ENCODE measurements around the gene RCN1.
"Not testable (repeated sequence)": the region's sequence is repeated elsewhere in the genome, so short reads cannot be mapped to it uniquely, and the experiment has no call there.

Gene RCN1

DNA sequence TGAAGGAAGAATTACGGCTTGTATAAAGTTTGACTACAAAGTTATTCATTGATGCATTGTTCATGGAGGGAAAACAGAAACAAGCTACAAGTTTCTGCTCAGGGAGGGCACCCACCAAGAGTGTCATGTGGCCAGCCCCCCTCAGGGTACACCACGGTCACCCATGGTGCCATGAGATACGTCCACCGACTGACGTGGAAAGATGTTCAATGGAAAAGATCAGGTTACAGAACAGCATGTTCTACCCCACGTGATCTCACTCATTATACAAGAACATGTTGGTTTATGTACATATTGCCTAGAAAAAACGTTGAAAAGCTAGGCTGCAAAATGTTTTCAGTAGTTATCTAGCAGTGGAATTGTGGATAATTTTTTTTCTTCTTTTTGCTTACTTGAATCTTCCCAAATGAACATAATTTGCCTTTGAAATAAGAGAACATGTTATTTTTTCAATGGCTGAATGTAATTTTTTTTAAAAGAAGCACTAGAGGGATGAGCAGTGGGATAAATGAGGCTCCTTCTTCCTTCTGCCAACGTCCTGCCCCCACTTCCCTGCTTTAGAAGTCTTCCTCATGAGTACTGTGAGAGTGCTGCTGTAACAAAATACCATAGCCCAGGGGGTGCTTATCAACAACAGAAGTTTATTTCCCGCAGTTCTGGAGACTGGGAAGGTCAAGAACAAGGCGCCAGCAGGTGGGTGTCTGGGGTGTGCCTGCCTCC is 22.5 kb downstream of the RCN1 start:
- no peak for DNase-seq (ENCODE audit: low read depth in 2 of 2)

DNA sequence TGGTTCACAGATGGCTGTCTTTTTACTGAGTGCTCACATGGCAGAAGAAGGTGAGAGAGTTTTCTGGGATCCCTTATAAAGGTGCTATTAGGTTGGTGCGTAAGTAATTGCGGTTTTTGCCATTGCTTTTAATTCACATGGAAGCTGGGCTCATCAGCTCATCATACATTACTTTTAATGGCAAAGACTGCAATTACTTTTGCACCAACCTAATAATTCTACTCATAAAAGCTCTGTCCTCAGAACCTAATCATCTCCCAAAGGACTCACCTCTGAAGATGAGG is 23.0 kb downstream of the RCN1 start:
- no peak for DNase-seq (ENCODE audit: low read depth in 2 of 2)

- DNase-seq (ENCODE audit: low read depth in 2 of 2), result no peak
These were observed 24.6 kb downstream of the RCN1 start for GRCh38 chr11:32115446-32115845.

GRCh38 chr11:32116668-32117067 is 25.8 kb downstream of the RCN1 start:
- no peak for DNase-seq (ENCODE audit: low read depth in 2 of 2)

- no peak for DNase-seq (ENCODE audit: low read depth in 2 of 2)
These were observed 27.4 kb downstream of the RCN1 start for GRCh38 chr11:32118025-32118974.

DNA sequence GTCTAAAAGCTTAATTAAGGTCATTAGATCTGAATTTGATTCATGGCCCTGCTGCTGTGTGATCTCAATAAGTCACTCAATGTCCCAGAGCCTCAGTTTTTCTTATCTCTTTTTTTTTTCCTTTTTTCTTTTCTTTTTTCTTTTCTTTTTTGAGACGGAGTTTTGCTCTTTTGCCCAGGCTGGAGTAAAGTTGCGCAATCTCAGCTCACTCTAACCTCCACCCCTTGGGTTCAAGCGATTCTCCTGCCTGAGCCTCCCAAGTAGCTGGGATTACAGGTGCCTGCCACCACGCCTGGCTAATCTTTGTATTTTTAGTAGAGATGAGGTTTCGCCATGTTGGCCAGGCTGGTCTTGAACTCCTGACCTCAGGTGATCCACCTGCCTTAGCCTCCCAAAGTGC is 28.3 kb downstream of the RCN1 start:
- not testable (repeated sequence) for DNase-seq (ENCODE audit: low read depth in 2 of 2)

GRCh38 chr11:32121012-32121411 is 30.1 kb downstream of the RCN1 start:
- DNase-seq (ENCODE audit: low read depth in 2 of 2), result no peak

- DNase-seq (ENCODE audit: low read depth in 2 of 2), result no peak
These were observed 31.3 kb downstream of the RCN1 start for GRCh38 chr11:32122200-32122599.

DNA sequence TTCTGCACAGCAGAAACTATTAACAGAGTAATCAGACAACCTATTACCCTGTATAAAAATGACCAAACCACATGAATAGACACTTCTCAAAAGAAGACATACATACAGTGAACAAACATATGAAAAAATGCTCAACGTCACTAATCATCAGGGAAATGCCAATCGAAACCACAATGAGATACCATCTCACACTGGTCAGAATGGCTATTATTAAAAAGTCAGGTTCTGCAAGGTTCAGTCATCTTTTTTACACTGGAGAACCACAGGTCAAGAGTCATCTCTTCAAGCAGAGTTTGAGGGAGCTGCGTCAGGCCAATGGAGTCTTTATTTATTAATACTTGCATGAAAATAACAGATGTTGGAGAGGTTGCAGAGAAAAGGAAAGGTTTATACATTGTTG is 40.4 kb downstream of the RCN1 start:
- DNase-seq (ENCODE audit: low read depth in 2 of 2), result no peak

DNA sequence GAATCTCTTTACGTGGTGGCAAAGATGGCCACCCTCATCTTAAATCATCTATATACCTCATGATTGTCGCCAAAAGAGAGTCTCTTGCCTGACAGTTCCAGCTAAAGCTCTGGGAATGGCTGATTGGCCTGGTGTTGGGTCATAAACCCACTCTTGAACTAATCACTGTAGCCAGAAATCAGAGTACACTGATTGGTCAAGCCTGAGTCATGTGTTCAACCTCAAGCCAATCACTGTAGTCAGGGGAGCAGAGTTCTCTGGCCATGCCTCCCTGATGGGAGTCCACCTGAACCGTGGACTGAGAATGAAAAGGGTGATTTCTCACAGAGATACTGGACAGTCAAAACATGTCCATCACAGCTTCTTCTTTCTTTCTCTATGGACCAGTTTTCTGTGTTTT is 45.8 kb downstream of the RCN1 start:
- DNase-seq (ENCODE audit: low read depth in 2 of 2), result no peak

GRCh38 chr11:32137263-32137662 is 46.4 kb downstream of the RCN1 start:
- DNase-seq (ENCODE audit: low read depth in 2 of 2), result no peak

DNA sequence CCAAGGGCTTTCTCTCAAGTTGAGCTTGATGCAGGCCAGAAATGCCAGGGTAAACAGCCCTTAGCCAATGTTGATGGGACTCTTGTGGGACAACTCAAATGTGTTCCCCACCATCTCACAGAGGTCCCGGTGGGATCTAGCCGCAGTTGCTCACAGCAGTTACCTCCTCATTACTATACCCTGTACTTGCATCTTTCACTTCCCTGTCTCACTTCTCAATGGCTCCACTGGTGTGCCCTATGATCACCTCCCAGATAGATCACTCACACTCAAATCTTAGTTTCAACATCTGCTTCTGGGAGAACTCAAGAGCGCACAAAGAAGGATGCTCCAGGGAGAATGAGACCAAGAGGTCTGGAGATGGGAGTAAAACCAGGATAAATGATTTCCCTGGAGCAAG is 47.0 kb downstream of the RCN1 start:
- DNase-seq (ENCODE audit: low read depth in 2 of 2), result no peak

- no peak for DNase-seq (ENCODE audit: low read depth in 2 of 2)
These were observed 48.0 kb downstream of the RCN1 start for GRCh38 chr11:32138902-32139301.

DNA sequence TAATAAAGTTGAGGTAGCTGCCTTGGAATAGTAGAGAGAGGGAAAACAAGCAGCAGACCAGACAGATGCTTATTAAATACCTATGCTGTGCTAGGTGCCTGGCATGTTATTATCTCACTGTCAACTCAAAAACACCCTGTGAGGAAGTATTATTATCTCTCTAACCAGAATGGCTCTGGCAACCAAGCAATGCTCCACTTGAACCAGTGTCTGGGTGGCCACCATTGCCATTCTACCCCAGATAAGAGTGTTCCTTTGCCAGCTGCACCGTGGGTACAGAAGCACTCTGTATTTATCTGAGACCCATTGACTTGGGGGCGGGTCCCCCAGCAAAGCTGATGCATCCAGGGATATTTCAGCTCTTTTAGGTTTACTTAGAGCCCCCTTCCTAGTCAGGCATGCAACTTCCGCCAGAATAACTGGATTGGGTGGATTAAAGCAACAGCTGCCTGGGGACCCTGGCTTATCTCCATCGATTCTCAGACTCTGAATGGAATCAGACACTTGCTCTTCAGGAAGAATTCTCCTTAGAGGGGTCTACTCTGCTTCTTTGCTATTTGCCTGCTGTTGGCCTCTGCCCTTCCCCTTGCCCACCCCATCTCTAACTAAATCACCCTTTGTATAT is 49.1 kb downstream of the RCN1 start:
- DNase-seq (ENCODE audit: low read depth in 2 of 2), result no peak

GRCh38 chr11:32141745-32142546 is 51.1 kb downstream of the RCN1 start:
- DNase-seq (ENCODE audit: low read depth in 2 of 2), result no peak

DNA sequence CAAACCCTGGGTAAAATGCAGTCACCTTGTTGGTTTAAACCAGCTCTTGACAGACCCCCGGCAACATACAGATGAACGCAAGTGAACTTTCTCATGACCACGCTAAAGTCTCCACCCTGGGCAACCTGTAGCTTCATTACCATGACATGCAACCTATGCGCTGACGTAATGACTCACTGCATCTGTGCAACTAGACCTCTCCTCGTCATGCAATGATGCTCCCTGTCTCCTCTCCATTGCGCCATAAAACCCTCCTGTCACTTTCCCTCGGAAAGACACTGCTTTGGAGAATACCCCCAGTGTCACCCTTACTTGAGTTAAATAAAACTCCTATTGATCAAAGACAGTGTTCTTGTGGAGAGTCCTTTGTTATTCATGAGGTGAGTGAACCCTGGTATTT is 52.5 kb downstream of the RCN1 start:
- no peak for DNase-seq (ENCODE audit: low read depth in 2 of 2)

GRCh38 chr11:32145282-32145681 is 54.4 kb downstream of the RCN1 start:
- DNase-seq (ENCODE audit: low read depth in 2 of 2), result no peak

- DNase-seq (ENCODE audit: low read depth in 2 of 2), result no peak
These were observed 58.0 kb downstream of the RCN1 start for GRCh38 chr11:32148895-32149294.

DNA sequence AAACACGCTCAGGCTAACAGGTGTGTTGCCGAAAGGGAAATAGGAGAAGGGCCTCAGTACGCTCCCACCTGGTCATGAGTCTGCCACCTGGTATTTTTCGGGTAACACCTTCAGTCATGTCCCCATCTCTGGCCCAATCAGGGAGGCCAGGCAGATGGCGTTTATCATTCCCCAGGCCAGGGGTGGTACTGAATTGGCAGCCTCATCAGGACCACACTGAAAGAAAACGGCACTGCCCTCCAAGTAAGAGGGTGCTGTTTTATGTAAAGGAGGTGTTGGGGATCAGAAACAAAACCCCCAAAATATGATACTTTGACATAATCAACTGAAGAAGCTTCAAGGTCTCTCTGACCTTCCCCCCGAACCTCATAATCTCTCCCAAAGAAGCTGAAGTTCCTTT is 58.9 kb downstream of the RCN1 start:
- no peak for DNase-seq (ENCODE audit: low read depth in 2 of 2)

DNA sequence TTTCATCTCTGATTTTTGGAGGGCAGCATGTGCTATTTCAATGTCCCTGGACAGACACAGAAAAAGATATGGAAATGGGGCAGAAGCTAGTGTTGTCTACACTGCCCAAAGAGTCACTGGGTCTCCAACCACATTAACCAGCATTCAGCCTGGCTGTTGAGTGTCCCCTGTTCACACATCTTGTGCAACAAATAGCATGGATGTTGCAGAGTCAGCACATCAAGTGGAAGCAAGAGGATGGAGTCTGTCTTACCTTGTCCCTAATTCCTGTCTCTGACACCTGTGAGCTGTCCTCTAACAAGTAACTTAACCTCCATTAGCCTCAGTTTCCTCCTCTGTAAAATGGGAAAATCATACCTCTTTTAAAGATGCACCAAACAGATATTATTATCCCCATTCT is 60.2 kb downstream of the RCN1 start:
- no peak for DNase-seq (ENCODE audit: low read depth in 2 of 2)

DNA sequence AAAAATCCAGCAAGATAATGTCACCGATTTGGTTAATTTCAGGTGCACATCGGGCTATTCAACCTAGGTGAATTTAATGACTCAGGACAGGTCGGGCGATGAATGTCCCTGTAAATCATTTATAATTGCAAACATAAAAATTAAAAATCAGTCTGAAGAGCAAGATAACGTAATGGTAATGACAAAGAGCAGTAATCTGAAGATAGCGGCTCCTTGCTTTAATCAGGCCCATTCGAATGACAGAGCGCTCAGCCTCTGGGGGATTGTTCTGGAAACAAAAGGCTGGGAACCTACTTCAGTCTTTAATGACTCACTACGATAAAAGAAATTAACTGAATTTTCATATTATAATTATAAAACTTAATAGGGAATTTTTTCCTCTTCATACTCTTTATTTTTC is 61.3 kb downstream of the RCN1 start:
- DNase-seq (ENCODE audit: low read depth in 2 of 2), result no peak

DNA sequence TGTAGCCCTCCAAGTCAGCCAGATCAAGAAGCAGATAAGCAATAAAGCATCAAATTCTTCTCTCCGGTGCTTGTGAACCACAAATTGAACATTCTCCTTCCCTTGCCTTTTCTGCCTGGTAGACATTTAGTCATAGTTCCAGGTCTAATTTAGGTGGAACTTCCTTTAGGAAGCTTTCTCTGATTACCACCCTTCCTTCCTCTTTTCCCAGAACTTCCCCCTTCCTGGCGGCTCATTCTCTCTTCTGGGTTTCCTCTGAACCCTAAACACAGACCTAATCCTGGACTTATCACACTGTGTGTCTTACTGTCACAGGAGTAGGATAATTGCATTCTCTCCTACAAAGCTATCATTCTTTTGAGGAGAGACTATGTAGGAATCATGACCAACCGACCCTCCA is 61.9 kb downstream of the RCN1 start:
- no peak for DNase-seq (ENCODE audit: low read depth in 2 of 2)
